Amygdala (tissue), 56 donors: ENCODE results near the gene MDH1B.
A peak's percentile ranks its signal among the peaks of the same experiment; 100 is the strongest.
"Not testable (repeated sequence)": the region's sequence is repeated elsewhere in the genome, so short reads cannot be mapped to it uniquely, and the experiment has no call there.

Source experiments
- DNase-seq, 56 donors: peaks; one replicate each; lab custom pipeline; 2025; lab: John Stamatoyannopoulos, UW

The MDH1B gene

DNA sequence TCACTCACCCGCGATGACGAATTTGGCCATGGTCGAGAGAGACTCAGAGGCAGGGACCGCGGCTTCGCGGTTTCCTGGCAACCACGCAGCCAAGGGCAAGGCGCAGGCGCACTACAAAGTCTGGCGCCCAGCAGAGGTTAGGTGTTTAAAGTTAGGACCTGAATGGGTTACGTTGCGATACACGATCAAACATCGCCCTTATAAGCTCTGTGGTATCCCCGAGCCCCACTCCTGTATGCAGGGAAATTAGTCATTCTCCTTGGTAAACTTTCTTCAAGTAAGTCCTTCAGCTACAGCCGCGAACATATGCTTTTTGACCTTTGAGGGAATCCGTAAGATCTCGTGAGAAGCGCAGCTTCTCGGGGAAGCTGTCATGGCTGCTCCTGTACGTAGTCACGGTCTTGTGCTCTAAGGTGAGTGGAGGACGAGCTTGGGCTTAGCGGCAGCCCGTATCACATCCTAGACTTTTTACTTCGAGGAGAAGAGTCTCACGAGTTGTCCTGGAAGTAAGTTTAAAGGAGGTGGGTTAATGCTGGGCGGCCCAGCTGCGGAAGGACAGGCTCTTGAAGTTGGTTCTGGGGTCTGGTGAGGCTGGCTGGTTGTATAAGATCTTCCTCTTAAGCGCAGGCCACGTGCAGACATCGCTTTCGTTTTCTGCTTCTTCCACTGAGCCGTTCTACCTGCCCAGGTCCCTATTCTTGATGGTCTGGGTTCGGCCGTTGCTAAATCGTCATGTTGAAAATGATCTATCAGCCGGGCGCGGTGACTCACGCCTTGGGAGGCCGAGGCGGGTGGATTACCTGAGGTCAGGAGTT is at the start of gene MDH1B, which contains the start of gene FASTKD2:
Gene MDH1B (minus strand): TSS at position 87 of the 815 bp plus-strand sequence. CDS start 57 bp downstream, at position 30.
Gene FASTKD2 (plus strand): TSS at position 365 of the 815 bp plus-strand sequence. CDS start 1,088 bp downstream, outside the sequence.
- peak; percentile 37 to 95 (median 79) for DNase-seq

DNA sequence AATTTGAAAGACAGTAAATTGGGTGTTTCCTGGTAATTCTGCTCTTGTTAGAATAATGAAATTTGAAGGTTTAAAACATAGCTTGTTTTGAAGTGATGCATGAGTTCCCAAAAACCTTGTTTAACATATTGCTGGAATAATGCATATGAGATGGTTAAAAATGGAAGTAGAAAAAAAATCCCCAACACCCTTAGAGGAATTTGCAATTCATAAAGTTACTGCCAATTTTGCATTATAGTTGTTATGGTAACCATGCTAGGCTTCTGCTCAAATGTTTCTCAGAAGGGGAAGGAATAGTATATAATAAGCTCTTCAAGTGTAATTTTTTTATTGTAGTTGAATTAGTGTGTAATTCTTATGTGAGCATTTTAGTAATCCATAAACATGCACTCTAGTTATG is 49.4 kb upstream of the MDH1B start:
- no peak for DNase-seq

DNA sequence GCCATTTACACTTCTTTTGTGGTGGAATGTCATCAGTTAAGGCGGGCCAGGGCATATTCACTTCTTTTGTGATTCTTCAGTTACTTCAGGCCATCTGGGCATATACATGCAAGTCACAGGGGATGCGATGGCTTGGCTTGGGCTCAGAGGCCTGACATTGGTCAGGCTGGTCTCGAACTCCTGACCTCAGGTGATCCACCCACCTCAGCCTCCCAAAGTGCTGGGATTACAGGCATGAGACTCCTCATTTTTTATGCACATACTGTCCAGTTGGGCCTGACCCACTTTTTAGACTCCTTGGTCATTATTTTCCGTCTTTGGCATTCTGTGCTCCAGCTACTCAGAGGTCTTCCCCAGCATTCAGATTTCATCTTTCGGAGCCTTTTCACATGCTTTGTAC is 47.3 kb upstream of the MDH1B start:
- DNase-seq = not testable (repeated sequence)

DNA sequence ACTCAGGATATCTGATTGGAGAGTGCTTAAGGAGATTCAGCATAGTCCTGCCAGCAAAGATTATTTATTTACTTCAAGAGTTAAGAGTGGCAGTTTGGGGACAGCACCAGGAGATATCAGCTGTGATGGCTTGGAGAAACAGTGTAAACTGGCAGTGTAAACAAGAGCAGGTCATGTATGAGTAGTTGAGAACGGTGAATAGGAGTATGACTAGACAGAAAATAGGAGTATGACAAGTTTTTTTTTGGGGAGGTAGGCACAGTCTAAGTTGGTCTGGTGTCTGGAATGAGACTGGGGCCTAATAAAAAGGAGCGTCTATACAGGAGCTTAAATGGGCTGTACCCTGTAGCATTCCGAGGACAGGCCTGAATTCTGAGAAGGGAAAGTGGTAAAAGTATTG is 42.5 kb upstream of the MDH1B start:
- DNase-seq = not testable (repeated sequence)

DNA sequence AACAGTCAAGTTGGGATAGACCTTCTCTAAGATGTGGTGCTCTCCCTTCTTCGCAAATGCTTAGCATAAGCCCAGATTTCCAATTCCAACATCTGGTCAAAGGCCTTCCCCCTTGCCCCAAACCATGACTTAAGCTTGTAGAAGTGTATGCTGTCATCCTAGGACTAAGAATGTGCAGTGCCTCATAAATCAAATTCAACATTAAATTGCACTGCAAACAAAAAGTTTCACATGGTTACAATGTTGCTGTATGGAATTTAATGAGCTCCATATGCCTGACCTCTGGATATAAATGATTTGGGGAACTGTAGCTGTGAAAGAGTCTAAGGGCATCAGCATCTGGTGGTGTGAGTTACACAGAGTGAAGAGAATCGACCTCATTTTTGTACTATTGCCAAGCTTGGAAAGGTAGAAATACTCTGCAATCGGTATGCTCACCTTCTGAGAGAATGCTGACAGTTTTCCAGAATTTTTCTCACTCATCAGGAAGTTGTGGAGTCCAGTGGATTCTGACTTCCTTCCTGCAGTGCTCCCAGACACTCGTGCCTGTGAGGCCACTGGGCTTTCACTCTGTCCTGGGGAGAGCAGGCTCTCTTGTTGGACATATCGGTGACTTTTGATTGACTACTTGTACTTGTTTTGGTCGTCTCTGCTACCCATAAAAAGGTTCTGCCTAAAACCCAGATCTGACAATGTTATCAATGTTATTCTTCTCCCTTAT is 40.9 kb upstream of the MDH1B start:
- DNase-seq = no peak

DNA sequence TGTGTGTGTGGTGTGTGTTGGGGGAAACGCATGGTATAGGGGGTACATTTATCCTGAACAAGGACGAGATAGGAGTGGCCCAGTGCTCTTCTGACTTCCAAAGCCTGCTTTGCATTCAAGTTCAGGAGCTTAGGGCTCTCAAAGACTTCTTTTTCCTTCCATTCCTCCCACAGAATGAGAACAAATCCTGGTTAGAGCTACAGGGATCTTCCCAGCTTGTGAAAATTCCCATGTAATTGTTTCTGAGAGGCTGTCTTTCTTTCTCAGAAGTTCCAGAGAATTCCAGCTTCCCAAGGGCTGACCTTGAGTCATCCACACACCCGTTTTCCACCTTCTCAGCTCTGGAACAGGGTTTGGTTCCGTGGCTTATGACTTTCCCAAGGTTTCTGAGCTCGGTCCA is 39.2 kb upstream of the MDH1B start:
- no peak for DNase-seq

DNA sequence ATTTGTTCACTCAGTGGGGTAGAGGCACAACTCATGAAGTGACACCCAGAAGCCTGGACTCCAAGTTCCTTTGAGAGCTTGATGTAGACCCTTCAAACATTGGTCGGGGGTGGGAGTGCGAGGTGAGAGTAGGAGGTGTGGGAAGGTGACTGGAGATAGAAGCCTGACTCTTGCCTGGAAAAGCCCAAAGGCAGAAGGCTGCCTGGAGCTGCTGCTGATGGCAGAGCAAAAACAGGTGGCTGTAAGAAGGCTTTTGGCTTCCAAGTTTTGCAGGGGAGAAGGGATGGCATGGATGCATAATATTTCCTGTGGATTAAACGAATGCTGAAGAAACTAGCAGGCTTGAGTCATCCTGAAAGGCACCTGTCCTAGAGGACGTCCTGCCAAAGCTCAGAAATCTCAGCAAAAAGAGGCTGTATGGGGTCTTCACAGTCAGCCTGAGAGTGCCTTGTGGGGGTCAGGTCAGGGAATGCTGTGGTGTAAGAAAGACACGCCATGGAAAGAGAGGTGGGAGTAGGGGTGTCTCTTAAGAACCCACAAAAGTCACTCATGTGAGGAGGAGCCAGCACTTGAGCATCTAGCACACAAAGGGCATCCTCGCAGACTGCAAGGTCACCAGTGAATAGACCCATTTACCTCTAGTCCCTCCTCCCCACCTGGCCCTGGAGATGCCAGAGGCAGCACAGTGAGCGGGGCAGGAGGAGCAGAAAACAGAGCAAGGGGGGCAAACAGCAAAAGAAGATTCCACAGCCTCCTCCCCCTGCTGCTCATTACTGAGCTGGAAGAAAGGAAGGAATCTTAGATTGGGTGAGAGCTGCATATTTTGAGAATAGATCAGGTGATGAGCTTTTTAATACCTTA is 37.8 kb upstream of the MDH1B start:
- DNase-seq = no peak

DNA sequence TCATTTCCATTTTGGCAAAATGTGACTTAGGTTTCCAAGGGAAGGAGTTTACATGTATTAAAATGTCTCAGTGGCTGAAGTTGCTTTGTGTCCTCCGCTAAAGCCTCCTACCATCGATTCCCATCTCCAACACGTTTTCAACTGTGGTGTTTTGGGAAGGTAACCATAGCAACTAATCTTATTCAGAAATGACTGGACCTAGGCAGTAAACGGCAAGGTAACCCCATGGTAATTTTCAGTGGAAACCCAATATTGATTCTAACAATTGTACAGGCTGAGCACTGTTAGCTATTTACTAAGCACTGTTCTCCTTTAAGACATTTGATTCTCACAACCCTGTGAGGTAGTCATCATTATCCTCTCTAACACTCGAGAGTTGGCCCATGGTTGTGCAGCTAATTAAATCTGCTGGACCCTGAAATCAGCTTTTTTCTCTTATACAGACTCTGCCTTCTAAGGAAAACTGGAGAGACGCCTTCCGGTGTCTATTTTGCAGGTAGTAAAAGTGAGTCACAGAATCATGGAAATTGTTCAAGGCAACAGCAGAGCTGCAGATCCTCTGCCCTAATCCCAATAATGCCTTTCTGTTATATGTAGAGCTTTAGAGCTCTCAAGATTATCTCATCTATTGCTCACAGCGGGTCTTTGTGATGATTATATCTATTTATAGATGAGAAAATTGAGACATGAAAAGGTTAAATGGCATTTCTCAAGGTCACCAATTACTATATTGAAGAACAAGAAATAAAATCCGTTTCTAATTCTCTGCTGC is 36.5 kb upstream of the MDH1B start:
- no peak for DNase-seq

DNA sequence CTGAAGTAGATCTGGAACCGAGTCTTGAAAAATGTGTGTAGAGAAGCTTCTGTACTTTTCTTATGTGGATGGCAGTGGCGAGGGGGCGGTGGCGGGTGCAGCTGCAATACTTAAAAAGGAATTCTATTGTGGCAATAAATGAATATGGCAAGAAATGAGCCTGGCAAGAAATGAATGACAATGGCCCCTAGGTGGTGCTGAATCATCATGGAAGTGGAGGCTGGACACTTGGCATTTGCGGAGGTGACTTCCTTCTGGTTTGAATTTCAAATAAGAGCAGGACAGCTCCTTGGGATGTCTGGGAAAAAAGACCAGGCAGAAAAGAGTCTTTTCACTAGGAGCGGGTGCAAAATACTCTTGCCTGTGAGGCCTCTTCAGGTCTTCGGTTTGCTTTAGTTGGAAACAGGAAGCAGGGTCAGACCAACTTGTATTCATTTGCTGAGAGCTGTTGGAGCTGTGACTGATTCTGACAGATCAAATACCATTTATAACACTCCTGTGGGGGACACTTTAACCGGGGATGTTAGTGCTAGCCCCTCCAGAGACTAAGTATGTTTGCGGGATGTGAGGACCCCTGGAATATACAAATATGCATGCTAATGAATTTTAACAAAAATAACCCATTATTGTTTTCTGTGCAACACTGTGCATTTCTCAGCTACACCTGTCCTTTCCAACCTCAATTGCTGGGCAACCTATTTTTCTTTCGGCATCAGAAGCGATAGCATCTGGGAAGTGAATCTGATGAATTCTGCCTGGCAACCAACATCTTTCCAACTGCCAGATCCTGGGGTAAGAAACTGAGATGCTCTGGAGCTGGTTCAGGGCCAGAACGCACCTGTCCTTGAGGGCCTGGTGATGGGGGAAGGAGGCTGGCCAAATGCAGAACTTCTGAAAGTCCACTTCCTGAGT is 35.6 kb upstream of the MDH1B start:
- DNase-seq = peak in 54 of 56 donors; percentile 7 to 81 (median 50)

DNA sequence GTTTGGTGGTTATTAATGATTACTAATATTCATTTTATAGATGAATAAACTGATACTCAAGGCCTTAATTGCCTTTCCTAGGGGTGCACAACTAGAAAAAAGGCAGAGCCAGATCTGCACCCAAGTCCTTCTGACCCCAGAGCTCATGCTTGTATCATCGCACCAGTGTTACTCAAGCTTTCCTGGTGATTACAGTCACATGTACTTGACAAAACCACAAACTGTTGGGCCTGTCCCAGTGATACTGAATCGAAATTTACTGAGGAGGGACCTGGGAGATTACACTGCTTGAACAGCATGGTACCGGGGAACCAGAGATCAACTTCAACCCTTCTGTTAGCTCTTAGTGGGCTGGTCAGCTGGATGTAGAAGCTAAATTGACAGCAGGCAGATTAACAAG is 34.0 kb upstream of the MDH1B start:
- no peak for DNase-seq

DNA sequence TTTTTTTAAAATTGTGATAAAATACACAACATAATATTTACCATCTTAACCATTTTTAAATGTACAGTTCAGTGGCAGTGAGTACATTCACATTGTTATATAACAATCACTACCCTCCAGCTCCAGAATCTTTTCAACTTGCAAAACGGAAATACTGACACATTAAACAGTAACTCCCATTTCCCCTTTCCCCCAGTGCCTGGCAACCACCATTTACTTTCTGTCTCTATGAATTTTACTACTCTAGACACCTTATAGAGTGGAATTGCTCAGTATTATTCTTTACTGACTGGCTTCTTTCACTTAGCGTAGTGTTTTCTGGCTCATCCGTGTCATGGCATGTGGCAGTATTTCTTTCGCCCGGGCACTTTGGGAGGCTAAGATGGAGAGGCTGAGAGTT is 32.9 kb upstream of the MDH1B start:
- DNase-seq = no peak

DNA sequence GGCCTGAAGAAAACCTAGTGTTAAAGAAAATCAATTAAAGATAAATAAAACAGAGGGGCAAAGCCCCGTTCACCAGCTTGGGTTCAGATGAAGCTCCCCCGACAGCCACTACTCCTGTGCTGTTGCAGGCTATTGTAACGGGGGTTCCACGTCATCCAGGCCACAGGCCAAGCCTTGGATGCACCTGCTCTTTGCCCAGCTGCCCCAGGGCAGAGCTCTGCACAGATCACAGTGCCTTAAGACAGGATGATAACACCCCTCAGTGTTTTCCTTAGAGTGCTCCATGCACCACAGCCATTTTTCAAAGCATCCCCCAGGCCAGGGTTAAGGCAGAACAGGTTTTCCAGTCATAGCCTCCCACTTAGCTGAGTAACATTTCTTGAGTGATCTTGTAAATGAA is 32.2 kb upstream of the MDH1B start:
- DNase-seq = no peak

DNA sequence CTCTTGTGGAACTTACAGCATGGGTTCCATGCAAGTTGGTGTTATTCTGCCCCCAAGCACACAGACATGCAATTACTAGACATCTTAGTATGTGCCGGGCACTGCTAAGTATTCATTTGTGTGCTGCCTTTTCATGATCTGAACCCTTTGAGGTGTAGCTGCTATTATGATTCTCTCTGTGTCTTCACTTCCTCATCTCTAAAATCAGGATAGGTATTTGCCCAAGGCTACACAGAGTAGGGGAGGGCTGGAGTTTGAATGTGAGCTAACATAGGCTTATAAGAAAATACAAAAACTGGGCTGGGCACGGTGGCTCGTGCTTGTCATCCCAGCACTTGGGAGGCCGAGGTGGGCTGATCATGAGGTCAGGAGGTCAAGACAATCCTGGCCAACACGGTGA is 27.5 kb upstream of the MDH1B start:
- DNase-seq = no peak

DNA sequence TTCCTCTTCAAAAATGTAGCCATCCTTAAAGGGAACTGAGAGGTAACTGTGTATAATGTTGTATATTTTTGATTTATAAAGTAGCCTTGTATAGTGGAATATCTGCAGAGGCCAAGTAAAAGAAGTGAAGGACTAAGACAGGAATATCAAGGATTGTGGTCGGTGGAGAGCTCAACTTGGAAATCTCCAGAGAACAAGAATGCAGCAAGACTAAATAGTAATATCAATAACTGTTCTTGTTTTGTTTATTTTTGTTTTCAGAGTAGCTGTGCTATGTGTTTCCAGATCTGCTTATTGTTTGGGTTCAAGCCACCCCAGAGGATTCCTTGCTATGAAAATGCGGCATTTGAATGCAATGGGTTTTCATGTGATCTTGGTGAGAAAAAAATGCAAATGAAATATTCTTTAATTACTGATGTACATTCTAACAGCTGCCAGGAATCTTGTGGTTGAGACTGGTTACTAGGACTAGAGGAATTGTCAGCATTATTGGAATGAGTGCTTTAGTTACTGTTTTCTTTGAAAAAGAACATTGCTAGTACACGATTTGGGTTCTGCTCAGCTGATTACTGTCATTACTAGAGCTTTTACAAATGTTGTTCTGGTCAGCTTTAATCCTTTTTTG is 25.3 kb upstream of the MDH1B start:
- DNase-seq = no peak

DNA sequence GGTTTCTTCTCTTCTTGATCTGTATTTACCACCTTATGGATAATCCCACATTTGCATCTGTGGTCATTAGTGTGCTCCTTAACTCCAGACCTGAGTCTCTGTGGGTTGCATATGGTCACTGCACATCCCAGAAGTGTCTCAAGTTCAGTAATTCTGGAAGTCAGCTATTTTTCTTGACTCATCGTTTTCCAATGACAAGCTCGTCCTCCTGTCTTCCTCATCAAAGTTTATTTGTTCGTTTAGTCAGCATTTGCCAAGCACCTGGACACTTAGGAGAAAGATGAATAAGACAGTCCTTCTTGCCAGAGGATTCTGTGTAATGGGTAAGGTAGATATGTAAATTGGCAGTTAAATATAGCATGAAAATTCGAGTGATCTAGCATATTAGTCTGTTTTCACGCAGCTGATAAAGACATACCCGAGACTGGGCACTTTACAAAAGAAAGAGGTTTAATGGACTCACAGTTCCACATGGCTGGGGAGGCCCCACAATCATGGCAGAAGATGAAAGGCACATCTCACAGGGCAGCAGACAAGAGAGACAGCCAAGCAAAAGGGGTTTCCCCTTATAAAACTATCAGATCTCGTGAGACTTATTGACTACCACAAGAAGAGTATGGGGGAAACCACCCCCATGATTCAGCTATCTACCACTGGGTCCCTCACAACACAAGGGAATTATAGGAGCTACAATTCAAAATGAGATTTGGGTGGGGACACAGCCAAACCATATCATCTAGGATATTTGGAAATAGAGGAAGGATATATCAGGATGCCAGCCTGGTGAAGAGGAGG is 19.6 kb upstream of the MDH1B start:
- no peak for DNase-seq

DNA sequence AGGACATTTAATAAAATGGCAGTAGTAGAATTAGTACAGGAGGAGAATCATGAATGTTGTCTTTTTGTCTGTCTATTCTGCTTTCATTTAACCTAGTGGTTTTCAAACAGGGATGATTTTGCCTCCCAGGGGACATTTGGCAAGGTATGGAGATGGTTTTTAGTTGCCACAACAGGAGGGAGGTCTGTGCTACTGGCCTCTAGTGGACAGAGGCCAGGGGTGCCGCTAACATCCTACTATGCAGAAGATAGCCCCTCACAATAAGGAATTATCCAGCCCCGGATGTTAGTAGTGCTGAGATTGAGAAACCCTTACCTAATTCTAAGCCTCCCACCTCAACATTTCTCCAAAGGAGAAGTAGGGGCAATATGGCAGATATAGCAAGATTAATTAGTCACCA is 18.6 kb upstream of the MDH1B start:
- no peak for DNase-seq

DNA sequence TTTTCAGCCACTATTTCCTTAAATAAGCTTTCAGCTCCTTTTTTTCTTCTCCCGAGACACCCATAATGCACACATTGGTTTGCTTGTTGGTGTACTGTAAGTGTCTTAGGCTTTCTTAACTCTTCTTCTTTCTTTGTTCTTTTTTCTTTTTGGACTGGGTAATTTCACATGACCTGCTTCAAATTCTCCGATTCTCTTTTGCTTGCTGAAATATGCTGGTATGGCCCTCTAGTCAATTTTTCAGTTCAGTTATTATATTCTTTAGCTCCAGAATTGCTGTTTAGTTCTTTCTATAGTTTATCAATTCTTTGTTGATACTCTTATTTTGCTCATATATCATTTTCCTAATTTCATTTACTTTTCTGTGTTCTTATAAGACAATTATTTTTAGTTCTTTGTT is 15.5 kb upstream of the MDH1B start:
- no peak for DNase-seq

DNA sequence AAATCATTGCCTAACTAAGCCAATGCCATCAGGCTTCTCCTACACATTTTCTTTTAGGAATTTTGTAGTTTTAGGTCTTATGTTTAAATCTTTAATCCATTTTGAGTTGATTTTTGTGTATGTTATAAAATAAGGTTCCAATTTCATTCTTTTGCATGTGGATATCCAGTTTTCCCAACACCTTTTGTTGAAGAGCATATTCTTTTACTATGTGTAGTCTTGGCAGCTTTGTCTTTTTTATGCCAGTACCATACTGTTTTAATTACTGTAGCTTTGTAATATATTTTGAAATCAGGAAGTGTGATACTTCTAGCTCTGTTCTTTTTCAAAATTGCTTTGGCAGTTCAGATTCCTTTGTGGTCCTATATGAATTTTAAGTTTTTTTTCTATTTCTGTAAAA is 11.3 kb upstream of the MDH1B start:
- no peak for DNase-seq
